Dedifferentiated amniotic fluid mesenchymal stem cell (primary cell): Measurements from ENCODE around the gene KIF13A.
"Not testable (repeated sequence)": the region's sequence is repeated elsewhere in the genome, so short reads cannot be mapped to it uniquely, and the experiment has no call there.

Experiments used
- DNase-seq: peaks from one replicate; pipeline ENCODE4 v3.0.0-alpha.2; 2016; ENCODE audit errors: extremely low spot score

The KIF13A gene

DNA sequence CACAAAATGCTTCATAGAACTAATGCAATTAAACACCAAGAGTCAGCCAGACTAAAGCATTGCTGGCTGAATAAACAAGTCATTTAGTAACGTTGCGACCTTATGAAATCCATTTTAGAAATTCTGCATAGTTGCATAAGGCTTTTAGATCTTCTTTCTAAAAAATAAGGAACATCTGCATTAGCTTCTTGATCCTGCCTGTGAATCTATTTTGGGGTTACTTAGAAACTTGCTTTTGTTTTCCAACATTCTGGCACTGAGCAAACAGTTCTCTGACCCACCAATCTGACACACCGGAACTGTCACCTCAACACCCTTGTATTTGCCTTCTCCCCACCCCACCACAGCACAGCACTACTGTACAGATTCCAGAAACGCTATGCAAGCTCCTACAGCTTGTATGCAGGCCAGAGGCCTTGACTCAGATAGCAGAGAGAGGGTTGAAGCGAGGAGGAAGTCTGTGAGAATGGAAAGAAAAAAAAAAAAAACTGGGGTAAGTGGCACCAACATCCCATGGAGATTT lies 55.0 kb downstream of the KIF13A start:
- DNase-seq = peak; percentile 79

DNA sequence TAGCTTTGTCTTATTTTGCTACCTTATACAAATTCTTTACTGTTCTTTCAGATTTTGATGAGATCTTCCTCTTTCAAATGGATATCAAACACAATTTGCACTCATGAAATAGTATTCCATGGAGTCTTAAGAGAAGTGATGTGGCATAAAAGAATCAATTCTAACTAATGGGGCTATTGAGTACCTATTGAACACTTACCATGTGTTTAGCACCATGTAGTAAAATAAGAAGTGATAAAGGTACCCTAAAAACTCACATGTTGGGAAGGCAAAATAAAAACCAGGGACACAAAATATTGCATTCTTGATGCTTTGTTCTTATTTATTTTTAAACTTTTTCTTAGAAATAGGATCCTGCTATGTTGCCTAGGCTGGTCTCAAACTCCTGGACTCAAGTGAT lies 56.2 kb downstream of the KIF13A start:
- no peak for DNase-seq

DNA sequence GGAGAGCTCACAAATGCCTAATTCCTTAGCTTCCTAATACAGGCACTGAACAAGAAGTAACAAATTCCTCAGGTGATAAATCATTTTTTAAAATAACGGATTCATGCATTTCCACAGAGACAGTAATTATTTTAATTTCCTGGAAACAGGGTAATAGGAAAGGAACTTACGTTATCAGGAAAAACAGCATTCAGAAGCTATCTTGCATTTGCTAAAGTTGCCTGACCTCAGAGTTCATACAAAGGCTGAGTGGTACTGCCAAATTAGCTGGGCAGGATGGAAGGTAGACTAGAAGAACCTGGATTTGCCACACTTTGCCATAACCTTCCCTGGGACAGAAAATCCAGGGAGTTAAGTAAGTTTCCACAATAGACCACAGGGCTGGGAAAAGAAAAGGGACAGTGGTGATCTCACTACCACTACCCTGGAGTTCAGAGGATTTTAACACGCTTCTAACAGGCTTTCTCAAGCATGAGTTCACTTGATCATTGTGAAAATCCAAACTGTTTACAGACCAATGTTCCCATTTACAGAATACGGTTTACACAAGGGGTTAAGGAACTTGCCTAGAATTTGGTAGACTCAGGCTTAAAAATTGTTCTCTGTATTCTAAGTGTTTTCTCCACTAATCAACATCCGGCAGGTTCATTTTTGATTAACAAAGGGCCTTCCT lies 57.0 kb downstream of the KIF13A start:
- DNase-seq = no peak

GRCh38 chr6:17928514-17929430 lies 58.7 kb downstream of the KIF13A start:
- DNase-seq = peak; percentile 74

DNA sequence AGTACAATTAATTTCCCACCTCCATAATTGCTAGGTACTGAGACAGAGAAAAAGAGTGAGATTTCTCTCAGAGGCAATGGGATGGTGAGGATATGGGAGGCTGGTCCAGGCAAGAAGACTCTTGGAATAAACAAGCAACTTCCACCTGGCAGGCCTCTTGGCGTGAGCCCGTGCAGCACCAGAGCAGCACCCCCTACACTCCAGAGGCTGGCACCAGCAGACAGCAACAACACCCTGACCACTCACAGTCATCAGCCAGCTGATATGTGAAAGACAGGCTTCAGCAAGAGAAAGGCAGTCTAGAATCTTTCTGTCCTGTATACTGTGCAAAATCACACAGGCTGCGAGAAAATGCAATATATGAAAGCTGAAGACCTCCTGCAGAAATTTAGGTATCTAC lies 59.7 kb downstream of the KIF13A start:
- DNase-seq = no peak

DNA sequence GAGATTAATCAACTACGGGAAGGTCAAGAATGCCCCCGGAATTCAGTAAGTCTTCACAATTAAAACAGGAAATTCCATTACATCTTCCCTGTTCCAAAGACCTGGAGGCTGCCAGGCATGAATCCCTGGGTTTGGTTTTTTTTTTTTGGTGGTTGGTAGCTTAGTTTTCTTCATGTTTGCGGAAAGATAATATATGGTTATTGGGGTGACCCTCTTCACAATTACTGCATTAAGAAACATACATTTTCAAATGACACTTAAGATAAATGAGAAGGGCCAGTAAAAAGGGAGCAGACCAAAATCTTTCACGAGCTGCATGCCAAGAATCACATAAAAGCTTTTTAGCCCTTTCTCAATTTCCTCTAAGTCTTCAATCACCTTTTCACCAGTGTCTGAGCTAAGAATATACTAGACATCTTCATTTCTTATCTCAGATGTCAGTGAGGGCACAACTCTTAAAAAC lies 64.0 kb downstream of the KIF13A start:
- no peak for DNase-seq

DNA sequence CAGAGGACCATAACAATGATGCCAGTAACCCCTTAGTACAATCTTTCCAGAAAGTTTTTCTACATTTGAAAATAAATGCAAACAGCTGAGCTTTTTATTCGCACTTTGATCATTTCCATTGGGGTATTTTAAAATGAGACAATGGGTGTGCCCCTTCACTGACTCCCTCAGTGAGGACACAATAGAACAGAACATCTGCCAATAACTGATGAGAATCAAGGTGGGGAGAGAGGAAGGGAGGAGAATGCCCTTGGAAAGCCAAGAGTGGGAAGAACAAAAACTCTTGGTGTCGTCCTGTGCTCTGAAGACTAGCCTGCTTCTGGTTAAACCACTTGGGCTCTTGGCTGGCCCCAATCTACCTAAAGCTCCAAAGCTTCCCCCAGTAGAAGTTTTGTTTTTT lies 66.0 kb downstream of the KIF13A start:
- no peak for DNase-seq

GRCh38 chr6:17919496-17919895 lies 67.9 kb downstream of the KIF13A start:
- no peak for DNase-seq

DNA sequence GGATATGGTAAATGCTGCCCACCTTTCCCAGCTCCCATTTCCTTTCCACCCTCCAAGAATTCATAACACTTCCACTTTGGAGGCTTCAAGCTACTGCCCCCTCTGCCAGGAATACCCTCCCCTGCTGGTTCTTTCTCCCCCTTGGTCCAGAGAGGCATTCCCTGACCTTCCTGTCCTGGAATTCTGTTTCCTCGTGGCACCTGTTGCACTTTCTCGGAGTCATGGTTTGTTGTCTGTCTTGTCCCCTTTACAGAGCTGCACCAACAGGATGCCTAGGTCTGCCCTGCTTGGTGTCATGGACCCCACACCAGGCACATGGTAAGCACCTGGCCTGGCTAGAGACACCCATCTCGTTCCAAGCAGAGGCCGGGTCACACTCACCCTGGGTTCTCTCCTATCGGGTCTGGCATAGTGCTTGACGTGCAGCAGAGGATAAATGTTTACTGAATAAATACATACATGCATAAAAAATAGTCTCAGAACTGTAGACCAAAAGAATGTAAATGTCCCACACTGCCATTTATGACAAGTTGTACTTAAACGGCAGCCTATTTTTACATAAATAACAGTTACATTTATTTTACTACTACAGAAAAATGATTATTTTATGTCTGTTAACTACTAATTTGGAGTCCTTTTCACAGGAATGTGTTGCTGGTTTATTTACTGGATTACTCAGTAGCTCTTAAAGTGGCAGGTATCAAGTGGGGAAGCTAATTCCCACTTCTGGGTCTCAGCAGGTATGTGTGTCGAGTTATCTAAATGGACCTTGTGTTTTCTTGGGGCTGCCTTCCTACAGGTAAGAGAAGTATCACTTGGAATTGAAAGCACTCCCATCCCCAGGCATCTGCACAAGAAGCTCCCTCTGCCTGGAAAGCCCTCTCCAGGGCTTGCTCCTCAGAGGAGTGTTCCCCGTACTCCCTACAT lies 69.3 kb downstream of the KIF13A start:
- DNase-seq = no peak

GRCh38 chr6:17914651-17915050 lies 72.8 kb downstream of the KIF13A start:
- no peak for DNase-seq

- DNase-seq = no peak
Measured at GRCh38 chr6:17912521-17912920, 74.9 kb downstream of the KIF13A start.

- DNase-seq = not testable (repeated sequence)
Measured at GRCh38 chr6:17911656-17912055, 75.8 kb downstream of the KIF13A start.

- DNase-seq = no peak
Measured at GRCh38 chr6:17910189-17910588, 77.2 kb downstream of the KIF13A start.

GRCh38 chr6:17908831-17909230 lies 78.6 kb downstream of the KIF13A start:
- no peak for DNase-seq

GRCh38 chr6:17907406-17908229 lies 79.8 kb downstream of the KIF13A start:
- peak; percentile 96 for DNase-seq

DNA sequence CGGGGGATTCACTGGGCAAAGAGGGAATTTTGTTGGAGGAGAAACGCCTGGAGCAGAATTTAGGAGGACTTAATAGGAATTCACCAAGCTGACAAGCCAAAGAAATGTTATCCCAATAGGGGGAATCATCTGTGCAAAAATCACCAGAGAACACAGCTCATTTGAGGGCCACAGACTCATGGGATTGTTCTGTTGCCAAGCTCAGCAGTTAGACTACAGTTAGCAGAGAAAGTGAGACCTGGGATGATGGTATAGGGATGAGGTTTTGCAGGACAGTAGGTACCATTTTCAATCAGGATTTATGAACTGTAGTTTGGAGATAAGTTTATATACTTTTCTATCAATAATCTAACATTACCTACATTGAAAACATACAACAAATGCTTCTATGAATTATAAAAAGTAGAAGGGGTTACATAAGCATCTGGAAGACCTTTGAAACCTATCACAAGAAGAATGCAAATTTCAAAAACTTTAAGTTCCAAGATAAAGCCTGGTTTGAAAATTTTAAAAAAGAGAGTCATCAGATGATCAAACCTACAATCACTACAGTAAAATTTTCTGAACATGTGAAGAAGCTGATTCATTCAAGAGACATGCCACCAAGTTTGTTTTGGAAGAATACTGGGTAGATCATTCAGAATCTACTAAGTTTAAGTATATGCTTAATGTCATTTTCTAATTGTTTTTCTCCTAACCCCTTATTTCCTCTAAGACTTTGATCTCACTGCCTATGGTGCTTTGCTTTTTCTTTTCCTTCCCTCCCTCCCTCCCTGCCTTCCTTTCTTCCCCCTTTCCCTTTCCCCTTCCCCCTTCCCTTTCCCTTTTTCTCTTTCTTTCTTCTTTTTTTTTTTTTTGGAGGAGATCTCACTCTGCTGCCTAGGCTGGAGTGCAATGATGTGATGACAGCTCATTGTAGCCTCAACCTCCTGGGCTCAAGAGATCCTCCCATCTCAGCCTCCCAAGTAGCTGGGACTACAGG lies 81.5 kb downstream of the KIF13A start:
- peak; percentile 56 for DNase-seq

DNA sequence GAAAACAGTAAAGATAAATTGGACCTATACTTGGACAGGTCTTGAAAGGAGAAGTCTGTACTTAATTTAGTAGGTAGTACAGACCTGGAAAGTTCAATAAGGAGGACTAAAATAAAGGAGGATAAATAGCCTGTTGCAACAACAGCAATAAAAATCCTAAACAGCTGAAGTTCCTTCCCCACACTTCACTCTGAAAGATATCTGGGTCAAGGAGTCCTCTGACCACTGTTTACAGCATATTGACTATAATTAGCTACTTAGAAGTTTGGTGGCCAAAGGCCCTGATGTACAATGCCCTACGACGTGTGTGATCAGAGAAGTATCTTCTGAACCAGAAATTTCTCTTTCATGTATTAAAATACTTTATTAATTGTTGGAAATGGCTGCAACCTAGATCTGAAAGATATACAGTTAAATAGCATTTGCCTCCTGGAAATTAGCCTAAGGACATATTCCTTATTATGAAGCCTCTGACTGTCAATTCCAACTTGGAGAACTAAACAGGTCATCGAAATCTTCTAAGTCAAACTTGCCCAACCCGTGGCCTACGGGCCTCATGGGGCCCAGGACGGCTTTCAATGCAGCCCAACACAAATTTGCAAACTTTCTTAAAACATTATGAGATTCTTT lies 82.8 kb downstream of the KIF13A start:
- no peak for DNase-seq

DNA sequence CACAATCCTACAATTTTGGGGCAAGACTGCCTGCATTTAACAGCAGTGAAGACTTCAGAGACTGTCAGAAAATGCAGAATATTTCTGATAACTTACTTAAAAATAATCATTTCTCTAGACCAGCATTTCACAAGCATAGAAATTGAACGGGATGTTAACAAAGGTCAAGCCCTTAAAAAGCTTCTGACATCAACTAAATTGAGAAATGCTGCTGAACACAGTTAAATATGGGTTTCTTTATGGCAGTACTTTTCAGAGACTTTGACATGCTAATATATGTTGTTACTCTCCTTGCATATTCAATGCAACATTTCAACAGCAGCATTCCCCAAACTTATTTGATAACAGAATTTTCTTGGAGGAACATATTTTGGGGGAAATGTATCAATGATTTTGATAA lies 84.5 kb downstream of the KIF13A start:
- DNase-seq = no peak

DNA sequence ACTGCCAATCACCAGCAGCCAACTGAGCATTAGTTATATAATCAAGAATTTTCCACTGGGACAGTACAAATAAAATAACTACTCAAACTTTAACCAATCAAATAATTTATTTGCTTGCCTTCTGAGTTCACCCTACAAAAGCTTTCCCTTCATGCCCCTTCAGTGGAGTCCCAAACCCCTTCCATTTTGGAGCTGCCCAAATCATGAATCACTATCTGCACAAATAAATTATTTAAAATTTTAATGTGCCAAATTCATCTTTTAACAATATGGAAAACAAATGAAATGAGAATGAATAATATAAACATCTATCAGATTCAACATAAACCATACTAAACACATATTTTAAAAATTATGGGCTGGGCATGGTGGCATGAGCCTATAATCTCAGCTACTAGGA lies 85.9 kb downstream of the KIF13A start:
- no peak for DNase-seq
